ENCODE results near the gene SP100. TPM values are rescaled to one million over a fixed set of nuclear protein-coding genes. Genes with fewer than 3 reads are reported as not detected.
A peak's percentile ranks its signal among the peaks of the same experiment; 100 is the strongest.

SP100 gene
- total and polyA plus RNA-seq, 2 of the 13 experiments (the other 11 are each of a cell fraction or from before 2014, with no cell fraction given) = 12.6 to 16.5 TPM

- peak; percentile 67 for TF ChIP-seq MAFF (IDR thresholded peaks at IDR 0.05; ENCODE audit: low read depth, low read length)
- peak; percentile 68 to 73 for TF ChIP-seq MAFK (conservative IDR thresholded peaks at IDR 0.05 in 1 of 2, IDR thresholded peaks at IDR 0.05 in 1 of 2; ENCODE audit: low read length in 2 of 2)
- TF ChIP-seq ZNF564 (CRISPR knock-in tag; IDR thresholded peaks at IDR 0.05) = no peak
- no peak for ATAC-seq
- H4K20me1 ChIP-seq (ENCODE audit: insufficient read depth, low read length) = no peaks in the 10 kb centered on the region
- H3K79me2 ChIP-seq (ENCODE audit: insufficient read depth, low read length) = no peaks in the 10 kb centered on the region
- H2AFZ ChIP-seq (ENCODE audit: low read length) = no peak overlapping the region
- peaks cover 3 to 11% of the 10 kb centered on the region in 2 experiments; a peak in 3 of 5 replicates for H3K36me3 ChIP-seq (replicated peaks in 1 of 2; ENCODE audit: control insufficient read depth in 1 of 2, insufficient read depth in 2 of 2, low read length in 2 of 2)
- H3K9me3 ChIP-seq (ENCODE audit: low read length) = no peaks in the 10 kb centered on the region
- no peaks in the 10 kb centered on the region for H3K27me3 ChIP-seq (ENCODE audit: control insufficient read depth in 1 of 2, insufficient read depth in 2 of 2, low read length in 2 of 2)
- intact Hi-C loops (cut with micrococcal nuclease; ENCODE audit: unreplicated experiment) = loop anchor here (2.0 kb wide), 1 partner anchor 15 kb away; no protein-coding TSS in a partner anchor
- H3K27ac ChIP-seq (ENCODE audit: extremely low read length, insufficient read depth, low read length) = no peak overlapping the region
- FAIRE-seq = no peak
- H3K4me1 ChIP-seq (ENCODE audit: insufficient read depth, low read length) = no peaks in the 10 kb centered on the region
- no peak for DNase-seq (ENCODE audit: low spot score)
- H3K4me2 ChIP-seq (ENCODE audit: low read depth, low read length) = no peak overlapping the region
- H3K9ac ChIP-seq (ENCODE audit: insufficient read depth, low read depth, low read length) = no peak overlapping the region
- ChIA-PET POLR2A (no interaction called here), CTCF (ENCODE audit: low intra/inter-chr PET ratio, low total read pairs) (no interaction called here)
- WGBS (ENCODE audit: low lambda C conversion rate) = 96% methylated on average over 6 of the region's 6 CpGs
- no peak overlapping the region for H3K4me3 ChIP-seq (replicated peaks in 1 of 3; ENCODE audit: insufficient read depth in 1 of 3, low read depth in 2 of 3, low read length in 3 of 3)
- BruUV-seq (replicated peaks) = no TSS peak
- in situ Hi-C loops (cut with HindIII; ENCODE audit: extremely low pct_ligation_motif_present, low pct_unique_long_range_greater_than_20kb) = no loop called here
These were observed 34.0 kb downstream of the SP100 start for GRCh38 chr2:230449901-230450467.

- intact Hi-C loops (cut with micrococcal nuclease; ENCODE audit: unreplicated experiment) = no loop called here
- POLR2A ChIA-PET = no interaction called here
- Histone ChIP-seq H3K9ac (ENCODE audit: insufficient read depth, low read depth, low read length) (no peak overlapping the region), H3K27me3 (ENCODE audit: control insufficient read depth in 1 of 2, insufficient read depth in 2 of 2, low read length in 2 of 2) (no peaks in the 10 kb centered on the region), H3K79me2 (ENCODE audit: insufficient read depth, low read length) (no peaks in the 10 kb centered on the region), H3K27ac (ENCODE audit: extremely low read length, insufficient read depth, low read length) (no peak overlapping the region), H2AFZ (ENCODE audit: low read length) (no peak overlapping the region), H3K9me3 (ENCODE audit: low read length) (no peaks in the 10 kb centered on the region), H3K4me2 (ENCODE audit: low read depth, low read length) (no peak overlapping the region), H3K4me3 (replicated peaks in 1 of 3; ENCODE audit: insufficient read depth in 1 of 3, low read depth in 2 of 3, low read length in 3 of 3) (no peak overlapping the region), H4K20me1 (ENCODE audit: insufficient read depth, low read length) (no peaks in the 10 kb centered on the region), H3K36me3 (replicated peaks in 1 of 2; ENCODE audit: control insufficient read depth in 1 of 2, insufficient read depth in 2 of 2, low read length in 2 of 2) (peaks cover 1 to 6% of the 10 kb centered on the region in 2 experiments; a peak in 2 of 5 replicates), H3K4me1 (ENCODE audit: insufficient read depth, low read length) (no peaks in the 10 kb centered on the region)
- WGBS (ENCODE audit: low lambda C conversion rate) = 100% methylated on average over 2 of the region's 2 CpGs
- in situ Hi-C loops (cut with HindIII; ENCODE audit: extremely low pct_ligation_motif_present, low pct_unique_long_range_greater_than_20kb) = no loop called here
- DNase-seq (ENCODE audit: low spot score) (no peak), ATAC-seq (no peak), FAIRE-seq (no peak)
- CTCF ChIA-PET (ENCODE audit: low intra/inter-chr PET ratio, low total read pairs) = no interaction called here
- no TSS peak for BruUV-seq (replicated peaks)
- TF ChIP-seq ZNF546 (CRISPR knock-in tag; conservative IDR thresholded peaks at IDR 0.05) (no peak), PBX2 (CRISPR knock-in tag; IDR thresholded peaks at IDR 0.05) (no peak), ZKSCAN1 (IDR thresholded peaks at IDR 0.05; ENCODE audit: low read length) (no peak), DR1 (CRISPR knock-in tag; IDR thresholded peaks at IDR 0.05) (no peak)
These were observed 37.0 kb downstream of the SP100 start for GRCh38 chr2:230453006-230453405.

Data from HepG2 (cell line).